ENCODE data around the gene SHROOM2.
A peak's percentile ranks its signal among the peaks of the same experiment; 100 is the strongest.

The SHROOM2 gene

GRCh38 chrX:9899640-9900111, 113.4 kb downstream of the SHROOM2 start:
- DNase-seq (ENCODE audit: low read depth), result peak; percentile 49

GRCh38 chrX:9902656-9903055, 116.4 kb downstream of the SHROOM2 start:
- no peak for DNase-seq (ENCODE audit: low read depth)

GRCh38 chrX:9903146-9903545, 116.9 kb downstream of the SHROOM2 start:
- DNase-seq (ENCODE audit: low read depth), result no peak

- no peak for DNase-seq (ENCODE audit: low read depth)
These were observed 119.1 kb downstream of the SHROOM2 start for GRCh38 chrX:9905288-9905687.

GRCh38 chrX:9905721-9906120, 119.5 kb downstream of the SHROOM2 start:
- no peak for DNase-seq (ENCODE audit: low read depth)

GRCh38 chrX:9906919-9907318, 120.7 kb downstream of the SHROOM2 start:
- no peak for DNase-seq (ENCODE audit: low read depth)

GRCh38 chrX:9907645-9908387, 121.6 kb downstream of the SHROOM2 start:
- no peak for DNase-seq (ENCODE audit: low read depth)

- DNase-seq (ENCODE audit: low read depth), result no peak
These were observed 123.0 kb downstream of the SHROOM2 start for GRCh38 chrX:9909254-9909653.

GRCh38 chrX:9911487-9911886, 125.3 kb downstream of the SHROOM2 start:
- DNase-seq (ENCODE audit: low read depth), result no peak

GRCh38 chrX:9912351-9913145, 126.3 kb downstream of the SHROOM2 start:
- no peak for DNase-seq (ENCODE audit: low read depth)

GRCh38 chrX:9913146-9913433, 126.9 kb downstream of the SHROOM2 start:
- no peak for DNase-seq (ENCODE audit: low read depth)

- DNase-seq (ENCODE audit: low read depth), result no peak
These were observed 131.6 kb downstream of the SHROOM2 start for GRCh38 chrX:9917861-9918260.

GRCh38 chrX:9919632-9920172, 133.5 kb downstream of the SHROOM2 start:
- no peak for DNase-seq (ENCODE audit: low read depth)

GRCh38 chrX:9921407-9921806, 135.2 kb downstream of the SHROOM2 start:
- no peak for DNase-seq (ENCODE audit: low read depth)

GRCh38 chrX:9923357-9923756, 137.1 kb downstream of the SHROOM2 start:
- DNase-seq (ENCODE audit: low read depth), result no peak

GRCh38 chrX:9926002-9926401, 139.8 kb downstream of the SHROOM2 start:
- DNase-seq (ENCODE audit: low read depth), result no peak

GRCh38 chrX:9927698-9928482, 141.7 kb downstream of the SHROOM2 start:
- no peak for DNase-seq (ENCODE audit: low read depth)

- no peak for DNase-seq (ENCODE audit: low read depth)
These were observed 149.2 kb downstream of the SHROOM2 start for GRCh38 chrX:9935436-9935835.

GRCh38 chrX:9937761-9938160, 151.5 kb downstream of the SHROOM2 start:
- no peak for DNase-seq (ENCODE audit: low read depth)

GRCh38 chrX:9938516-9938915, 152.3 kb downstream of the SHROOM2 start:
- DNase-seq (ENCODE audit: low read depth), result no peak

GRCh38 chrX:9940421-9940820, 154.2 kb downstream of the SHROOM2 start:
- peak; percentile 43 for DNase-seq (ENCODE audit: low read depth)

- DNase-seq (ENCODE audit: low read depth), result no peak
These were observed 155.9 kb downstream of the SHROOM2 start for GRCh38 chrX:9942086-9942485.
